Measurements from ENCODE around the gene PLEKHH2. TPM values are rescaled to one million over a fixed set of nuclear protein-coding genes. Genes with fewer than 3 reads are reported as not detected.

The PLEKHH2 gene
- total and polyA plus RNA-seq, 2 experiments from 2014 or later = 5.4 to 6.7 TPM

GRCh38 chr2:43759195-43759594, 122.1 kb downstream of the PLEKHH2 start:
- H2AFZ ChIP-seq = no peak overlapping the region

More at GRCh38 chr2:43759195-43759594, 122.1 kb downstream of the PLEKHH2 start:
- Histone ChIP-seq H3K4me3 (no peak overlapping the region), H3K27me3 (ENCODE audit: insufficient read depth) (no peaks in the 10 kb centered on the region), H3K9me2 (ENCODE audit: insufficient read depth) (no peaks in the 10 kb centered on the region), H3K4me1 (ENCODE audit: insufficient read depth) (no peaks in the 10 kb centered on the region), H4K20me1 (replicated peaks; ENCODE audit: insufficient read depth) (no peaks in the 10 kb centered on the region), H3K27ac (ENCODE audit: low read depth) (0 out of 2 replicates have a peak overlapping the region, but pooled peaks have one; percentile 29), H3K36me3 (ENCODE audit: insufficient read depth) (no peaks in the 10 kb centered on the region), H3K79me2 (replicated peaks; ENCODE audit: insufficient read depth) (no peaks in the 10 kb centered on the region), H3K4me2 (no peak overlapping the region), H3F3A (replicated peaks; ENCODE audit: low read depth) (no peaks in the 10 kb centered on the region)
- no peak for DNase-seq (ENCODE audit: low spot score)
- Mint-ChIP-seq H3K36me3 (ENCODE audit: low read depth) (peaks cover 3% of the 10 kb centered on the region; the same call in 2 of the 3 replicates), H3K27me3 (ENCODE audit: insufficient read depth, low read depth, poor library complexity) (peaks cover 4% of the 10 kb centered on the region), H3K4me3 (no peak overlapping the region), H3K4me1 (peaks cover 15% of the 10 kb centered on the region), H3K27ac (no peak overlapping the region), H3K9me3 (no peaks in the 10 kb centered on the region)
- TF ChIP-seq ZNF331 (CRISPR knock-in tag; IDR thresholded peaks at IDR 0.05; ENCODE audit: low read depth) (no peak), EZH2phosphoT487 (IDR thresholded peaks at IDR 0.05; ENCODE audit: unreplicated experiment) (no peak), POLR2AphosphoS5 (IDR thresholded peaks at IDR 0.05; ENCODE audit: low read depth) (no peak), CREB1 (CRISPR knock-in tag; IDR thresholded peaks at IDR 0.05; ENCODE audit: low read depth) (no peak), ETS1 (IDR thresholded peaks at IDR 0.05) (no peak), ZNF114 (CRISPR knock-in tag; IDR thresholded peaks at IDR 0.05) (no peak), EZH2 (IDR thresholded peaks at IDR 0.05; ENCODE audit: low read depth, unreplicated experiment) (no peak), CTCF (conservative IDR thresholded peaks at IDR 0.05; ENCODE audit: low read depth in 2 of 2) (no peak), STAT1 (IDR thresholded peaks at IDR 0.05; ENCODE audit: unreplicated experiment) (no peak), REST (IDR thresholded peaks at IDR 0.05; ENCODE audit: unreplicated experiment) (no peak), ZNF462 (CRISPR knock-in tag; IDR thresholded peaks at IDR 0.05) (no peak), JUNB (IDR thresholded peaks at IDR 0.05; ENCODE audit: unreplicated experiment) (no peak), NANOG (IDR thresholded peaks at IDR 0.05; ENCODE audit: borderline replicate concordance) (no peak)
- ATAC-seq = no peak
